HT-29 (cell line): Measurements from ENCODE around the gene ALCAM. TPM values are rescaled to one million over a fixed set of nuclear protein-coding genes. Genes with fewer than 3 reads are reported as not detected.

Experiments used
- DNase-seq: peaks from one replicate; pipeline ENCODE4 v3.0.0-alpha.2; 2015; ENCODE audit warnings: low spot score
- total RNA-seq: library from RNA; depleted of rRNA; stranded (reverse); fragments of >200 nt; shearing (Covaris generic); gene quantifications from 2 replicates; pipeline ENCODE4 v1.2.3, GENCODE V29; 2014; rRNA removed

Gene ALCAM
- total RNA-seq: 4.6 and 5.5 TPM in 2 replicates

GRCh38 chr3:105366326-105367062 is at the start of gene ALCAM:
ALCAM (plus strand) TSS chr3:105366909.
- peak; percentile 96 for DNase-seq

GRCh38 chr3:105317841-105318240 is 48.9 kb upstream of the ALCAM start:
- DNase-seq: no peak

- DNase-seq: no peak
Measured at GRCh38 chr3:105322570-105323273, 44.0 kb upstream of the ALCAM start.

- DNase-seq: no peak
Measured at GRCh38 chr3:105323274-105323599, 43.5 kb upstream of the ALCAM start.

GRCh38 chr3:105324951-105325350 is 41.8 kb upstream of the ALCAM start:
- DNase-seq: no peak

- DNase-seq: no peak
Measured at GRCh38 chr3:105327662-105328337, 38.9 kb upstream of the ALCAM start.

GRCh38 chr3:105328338-105328730 is 38.4 kb upstream of the ALCAM start:
- DNase-seq: no peak

GRCh38 chr3:105332961-105333360 is 33.7 kb upstream of the ALCAM start:
- DNase-seq: no peak

GRCh38 chr3:105334138-105334882 is 32.4 kb upstream of the ALCAM start:
- no peak for DNase-seq

GRCh38 chr3:105339946-105340345 is 26.8 kb upstream of the ALCAM start:
- no peak for DNase-seq

- DNase-seq: no peak
Measured at GRCh38 chr3:105343991-105344390, 22.7 kb upstream of the ALCAM start.

GRCh38 chr3:105345156-105345555 is 21.6 kb upstream of the ALCAM start:
- no peak for DNase-seq

- DNase-seq: no peak
Measured at GRCh38 chr3:105347625-105348302, 18.9 kb upstream of the ALCAM start.

- no peak for DNase-seq
Measured at GRCh38 chr3:105348307-105348706, 18.4 kb upstream of the ALCAM start.

GRCh38 chr3:105349684-105350387 is 16.9 kb upstream of the ALCAM start:
- DNase-seq: no peak

GRCh38 chr3:105351821-105352220 is 14.9 kb upstream of the ALCAM start:
- no peak for DNase-seq

GRCh38 chr3:105352976-105353375 is 13.7 kb upstream of the ALCAM start:
- no peak for DNase-seq

GRCh38 chr3:105353485-105354161 is 13.1 kb upstream of the ALCAM start:
- DNase-seq: no peak

GRCh38 chr3:105354429-105354828 is 12.3 kb upstream of the ALCAM start:
- no peak for DNase-seq

- DNase-seq: no peak
Measured at GRCh38 chr3:105355408-105356061, 11.2 kb upstream of the ALCAM start.
